Activated naive CD8-positive, alpha-beta T cell (primary cell): ENCODE results near the gene WDR31.
"Not testable (repeated sequence)": the region's sequence is repeated elsewhere in the genome, so short reads cannot be mapped to it uniquely, and the experiment has no call there.

ENCODE experiments used
- H3K27ac Mint-ChIP-seq: one replicate; pipeline ENCODE4 v1.8.0; 2021; ENCODE audit warnings: mixed read lengths
- H3K27me3 Mint-ChIP-seq: one replicate; pipeline ENCODE4 v1.8.0; 2021; ENCODE audit warnings: mixed read lengths
- H3K36me3 Mint-ChIP-seq: one replicate; pipeline ENCODE4 v1.8.0; 2021; ENCODE audit warnings: mixed read lengths
- H3K4me1 Mint-ChIP-seq: one replicate; pipeline ENCODE4 v1.8.0; 2021; ENCODE audit warnings: low read depth, mixed read lengths
- H3K4me3 Mint-ChIP-seq: one replicate; pipeline ENCODE4 v1.8.0; 2021; ENCODE audit warnings: mild to moderate bottlenecking, mixed read lengths
- H3K9me3 Mint-ChIP-seq: one replicate; pipeline ENCODE4 v1.8.0; 2021; ENCODE audit warnings: low read depth, mixed read lengths

Gene WDR31

DNA sequence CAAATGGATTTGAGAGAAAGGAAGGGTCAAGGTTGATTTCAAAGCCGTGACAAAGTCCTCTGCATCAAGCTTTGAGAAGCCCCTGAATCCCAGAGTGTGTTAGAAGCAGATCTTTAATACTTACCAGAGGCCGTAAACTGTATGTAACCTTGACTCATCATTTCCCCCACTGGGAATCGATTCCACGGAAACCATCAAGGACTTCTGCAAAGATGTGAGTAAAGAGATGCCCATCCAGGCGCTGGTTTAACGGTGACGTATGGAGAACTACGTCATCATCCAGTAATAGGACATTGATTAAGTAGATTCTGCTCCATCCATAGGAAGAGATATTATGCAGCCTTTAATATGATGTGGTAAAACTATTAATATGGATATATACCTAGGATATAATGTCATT lies 38.5 kb downstream of the WDR31 start:
- Mint-ChIP-seq H3K9me3 (no peaks in the 10 kb centered on the region), H3K4me3 (no peak overlapping the region), H3K27ac (no peak overlapping the region), H3K27me3 (no peaks in the 10 kb centered on the region), H3K4me1 (no peaks in the 10 kb centered on the region), H3K36me3 (no peaks in the 10 kb centered on the region)

DNA sequence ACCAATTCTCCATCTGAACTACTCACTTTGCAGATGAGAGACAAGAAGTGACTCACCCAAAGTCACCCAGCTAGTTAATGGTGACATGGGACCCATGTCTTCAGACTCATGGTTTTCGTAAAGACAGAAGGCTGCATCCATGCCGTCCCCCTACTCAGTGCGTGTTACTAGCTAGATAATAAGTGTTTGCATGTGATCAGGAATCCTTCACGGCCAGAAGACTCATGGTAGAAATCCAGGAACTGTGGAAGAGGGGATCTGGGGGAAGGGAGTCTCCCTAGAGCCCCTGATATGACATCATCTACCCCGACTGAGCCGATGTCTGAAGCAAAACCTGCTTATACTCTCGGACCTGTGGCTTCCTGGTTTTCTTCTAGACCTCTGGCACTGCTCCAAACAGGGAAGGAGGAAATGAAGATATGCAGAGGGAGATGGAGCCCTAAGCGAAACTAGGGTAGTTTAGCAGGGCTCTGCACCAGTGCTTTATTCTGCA lies 40.2 kb downstream of the WDR31 start:
- Mint-ChIP-seq H3K36me3 (no peaks in the 10 kb centered on the region), H3K4me3 (no peak overlapping the region), H3K4me1 (no peaks in the 10 kb centered on the region), H3K9me3 (no peaks in the 10 kb centered on the region), H3K27me3 (no peaks in the 10 kb centered on the region), H3K27ac (no peak overlapping the region)

DNA sequence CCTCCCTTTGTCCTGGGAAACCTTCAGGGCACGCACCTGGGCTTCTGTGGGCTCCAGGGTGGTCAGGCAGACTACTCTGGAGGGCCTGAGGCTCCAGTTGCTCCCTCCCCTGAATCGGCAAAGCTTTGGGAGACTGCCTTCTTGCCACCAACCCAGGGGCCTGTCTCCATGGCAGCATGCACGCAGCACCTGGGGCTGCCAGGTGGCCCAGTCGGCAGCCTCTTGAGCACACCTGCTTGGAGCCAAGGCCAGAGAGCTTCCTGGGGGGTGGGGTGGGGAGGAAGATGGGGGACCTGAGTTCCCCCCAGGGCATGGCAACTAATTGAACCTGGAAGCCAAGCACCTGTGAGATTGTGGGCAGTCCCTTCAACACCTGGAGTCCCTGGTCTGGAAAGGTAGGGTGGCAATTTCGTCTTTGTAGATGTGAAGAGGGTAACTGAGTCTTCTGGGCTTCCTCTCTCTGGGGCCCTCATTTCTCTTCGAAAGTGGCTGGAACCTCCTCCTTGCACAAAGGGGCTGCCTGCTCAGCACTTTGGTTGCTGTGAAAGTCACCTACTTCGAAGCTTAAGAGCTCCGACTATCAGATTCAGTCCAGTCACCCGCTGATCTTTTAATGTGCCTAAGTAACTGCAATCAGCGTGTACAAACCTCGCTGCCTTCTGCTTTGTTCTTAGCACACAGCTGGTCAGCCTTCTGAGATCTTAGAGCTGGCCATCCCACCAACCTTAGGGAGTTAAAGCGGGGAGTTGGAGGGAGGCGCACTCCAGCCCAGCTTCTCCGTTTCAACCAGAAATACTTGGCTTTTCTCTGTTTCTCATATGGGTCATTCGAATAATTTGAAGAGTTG lies 40.9 kb downstream of the WDR31 start:
- Mint-ChIP-seq H3K4me3 (no peak overlapping the region), H3K4me1 (no peaks in the 10 kb centered on the region), H3K27me3 (no peaks in the 10 kb centered on the region), H3K27ac (no peak overlapping the region), H3K9me3 (no peaks in the 10 kb centered on the region), H3K36me3 (no peaks in the 10 kb centered on the region)

DNA sequence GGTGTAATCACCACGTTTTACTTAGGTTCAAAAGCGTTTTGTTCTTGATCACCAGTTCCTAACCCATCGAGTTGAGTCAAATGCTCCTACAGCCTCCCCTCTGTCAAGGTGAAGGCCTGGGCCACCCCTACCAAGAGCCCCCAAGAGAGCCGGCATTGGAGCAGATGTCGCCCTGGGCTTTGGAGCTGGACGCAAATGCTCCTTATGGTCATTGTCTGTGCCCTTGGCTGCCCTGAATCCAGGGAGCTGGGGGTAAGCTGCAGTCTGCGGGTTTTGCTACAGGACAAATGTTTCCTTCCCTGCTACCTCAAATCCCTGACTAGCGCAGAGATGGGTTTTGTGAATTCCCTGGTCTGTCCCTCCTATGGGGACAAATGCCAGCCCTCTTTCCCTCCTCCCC lies 41.8 kb downstream of the WDR31 start:
- Mint-ChIP-seq H3K4me3 (no peak overlapping the region), H3K27me3 (no peaks in the 10 kb centered on the region), H3K36me3 (no peaks in the 10 kb centered on the region), H3K4me1 (no peaks in the 10 kb centered on the region), H3K27ac (no peak overlapping the region), H3K9me3 (no peaks in the 10 kb centered on the region)

DNA sequence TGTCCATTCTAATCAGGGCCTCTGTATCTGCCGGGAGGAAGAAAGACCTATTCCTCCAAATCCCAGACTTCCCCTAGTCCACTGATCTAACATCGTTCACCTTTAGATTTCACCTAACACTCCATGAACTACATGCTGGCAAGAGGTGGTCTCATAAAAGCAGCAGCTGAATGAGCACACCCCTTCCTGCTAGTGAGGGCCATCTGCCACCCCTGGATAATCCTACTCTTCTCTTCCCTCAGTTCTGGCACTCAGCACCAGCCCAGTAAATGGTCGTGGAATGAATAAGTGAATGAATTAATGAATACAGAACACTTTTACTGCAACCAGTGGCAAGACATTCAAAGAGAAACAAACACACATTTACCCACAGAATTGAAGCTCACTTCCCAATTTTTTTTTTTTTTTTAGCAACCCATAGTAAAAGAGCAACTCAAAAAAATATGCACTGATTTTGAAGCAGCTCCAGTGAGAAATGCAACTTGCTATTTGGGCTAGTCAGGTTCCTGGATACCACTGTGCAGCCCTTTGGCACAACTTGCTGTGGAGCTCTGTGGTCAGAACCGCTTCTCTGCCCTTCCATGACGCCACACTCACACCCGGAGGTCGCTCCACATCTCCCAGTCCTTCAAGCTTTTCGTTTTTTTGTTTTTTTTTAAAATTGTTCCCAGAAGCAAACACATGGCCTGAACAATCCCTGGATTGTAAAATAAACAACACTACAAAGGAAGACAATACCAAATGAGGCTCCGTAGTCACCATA lies 43.1 kb downstream of the WDR31 start:
- Mint-ChIP-seq H3K4me3 (no peak overlapping the region), H3K27me3 (no peaks in the 10 kb centered on the region), H3K27ac (no peak overlapping the region), H3K9me3 (no peaks in the 10 kb centered on the region), H3K4me1 (no peaks in the 10 kb centered on the region), H3K36me3 (no peaks in the 10 kb centered on the region)

DNA sequence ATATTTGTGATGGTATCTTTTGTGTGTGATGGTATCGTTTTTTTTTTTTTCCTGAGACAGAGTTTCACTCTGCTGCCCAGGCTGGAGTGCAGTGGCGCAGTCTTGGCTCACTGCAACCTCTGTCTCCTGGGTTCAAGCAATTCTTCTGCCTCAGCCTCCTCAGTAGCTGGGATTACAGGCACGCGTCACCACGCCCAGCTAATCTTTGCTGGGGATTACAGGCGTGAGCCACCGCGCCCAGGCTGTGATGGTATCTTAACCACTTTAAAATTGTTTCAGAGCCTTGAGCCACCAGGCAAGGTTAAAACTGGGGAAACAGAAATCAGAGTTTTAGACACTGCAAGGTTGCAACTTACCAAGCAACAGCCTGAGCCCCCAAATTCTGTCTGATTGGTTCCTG lies 43.8 kb downstream of the WDR31 start:
- not testable (repeated sequence) for H3K4me3 Mint-ChIP-seq, H3K27me3 Mint-ChIP-seq, H3K36me3 Mint-ChIP-seq, H3K4me1 Mint-ChIP-seq, H3K27ac Mint-ChIP-seq, H3K9me3 Mint-ChIP-seq

DNA sequence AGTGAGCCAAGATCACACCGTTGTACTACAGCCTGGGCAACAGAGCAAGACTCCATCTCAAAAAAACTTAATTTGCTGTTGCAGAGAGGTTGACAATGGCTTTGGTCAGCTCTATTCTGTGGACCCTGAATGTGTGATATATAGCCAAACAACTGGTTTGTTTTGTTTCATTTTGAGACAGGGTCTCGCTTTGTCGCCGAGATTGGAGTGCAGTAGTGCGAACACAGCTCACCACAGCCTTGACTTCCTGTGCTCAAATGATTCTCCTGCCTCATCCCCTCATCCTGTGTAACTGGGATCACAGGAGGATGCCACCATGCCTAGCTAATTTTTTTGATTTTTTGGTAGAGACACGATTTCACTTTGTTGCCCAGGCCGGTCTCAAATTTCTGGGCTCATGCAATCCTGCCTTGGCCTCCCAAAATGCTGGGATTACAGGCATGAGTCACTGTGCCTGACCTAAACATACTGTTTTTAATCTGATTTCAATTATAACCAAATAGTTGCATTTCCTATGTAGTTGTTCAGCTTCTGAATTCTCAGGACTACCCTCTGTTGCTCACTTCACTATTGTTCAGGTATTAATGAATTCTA lies 46.7 kb downstream of the WDR31 start:
- no peaks in the 10 kb centered on the region for H3K4me1 Mint-ChIP-seq
- peaks cover 7% of the 10 kb centered on the region for H3K36me3 Mint-ChIP-seq
- no peak overlapping the region for H3K27ac Mint-ChIP-seq
- H3K9me3 Mint-ChIP-seq, result no peaks in the 10 kb centered on the region
- no peaks in the 10 kb centered on the region for H3K27me3 Mint-ChIP-seq
- no peak overlapping the region for H3K4me3 Mint-ChIP-seq

DNA sequence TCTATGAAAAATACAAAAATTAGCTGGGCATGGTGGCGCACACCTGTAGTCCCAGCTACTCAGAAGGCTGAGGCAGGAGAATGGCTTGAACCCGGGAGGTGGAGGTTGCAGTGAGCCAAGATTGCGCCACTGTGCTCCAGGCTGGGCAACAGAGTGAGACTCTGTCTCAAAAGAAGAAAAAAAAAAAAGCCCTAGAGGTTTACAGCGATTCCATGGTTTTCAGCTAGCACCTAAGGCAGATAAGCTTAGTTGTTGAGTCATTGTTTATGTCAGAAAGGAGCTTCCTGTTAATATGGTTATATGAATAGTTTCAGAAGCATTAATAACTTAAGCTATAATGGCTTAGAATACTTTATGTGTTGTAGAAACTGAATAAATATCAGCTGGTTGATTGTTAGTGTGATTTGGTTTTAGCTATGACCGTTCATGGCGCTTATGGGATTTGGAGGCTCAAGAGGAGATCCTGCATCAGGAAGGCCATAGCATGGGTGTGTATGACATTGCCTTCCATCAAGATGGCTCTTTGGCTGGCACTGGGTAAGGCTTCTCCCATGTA lies 49.9 kb downstream of the WDR31 start:
- H3K4me3 Mint-ChIP-seq, result no peak overlapping the region
- no peaks in the 10 kb centered on the region for H3K9me3 Mint-ChIP-seq
- H3K36me3 Mint-ChIP-seq, result peaks cover 10% of the 10 kb centered on the region
- H3K4me1 Mint-ChIP-seq, result no peaks in the 10 kb centered on the region
- H3K27me3 Mint-ChIP-seq, result no peaks in the 10 kb centered on the region
- H3K27ac Mint-ChIP-seq, result peak overlapping the region; percentile 10

DNA sequence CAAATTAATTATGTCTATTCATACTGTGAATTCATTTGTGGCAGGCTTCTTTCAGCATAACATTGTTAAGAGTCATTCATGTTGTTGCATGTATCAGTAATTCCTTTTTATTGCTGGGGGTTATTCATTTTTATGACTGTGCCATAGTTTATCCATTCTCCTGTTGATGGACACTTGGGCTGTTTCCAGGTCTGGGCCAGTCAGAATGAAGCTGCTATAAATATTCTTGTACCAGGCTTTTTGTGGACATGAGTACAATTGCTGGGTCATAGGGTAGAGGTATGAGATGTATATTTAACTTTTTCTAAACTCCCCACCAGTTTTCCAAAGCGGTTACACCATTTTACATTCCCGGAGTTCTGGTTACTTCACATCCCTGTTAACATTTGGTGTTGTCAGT lies 51.0 kb downstream of the WDR31 start:
- no peaks in the 10 kb centered on the region for H3K27me3 Mint-ChIP-seq
- peaks cover 14% of the 10 kb centered on the region for H3K36me3 Mint-ChIP-seq
- H3K4me3 Mint-ChIP-seq, result no peak overlapping the region
- no peaks in the 10 kb centered on the region for H3K4me1 Mint-ChIP-seq
- no peaks in the 10 kb centered on the region for H3K9me3 Mint-ChIP-seq
- peak overlapping the region; percentile 77 for H3K27ac Mint-ChIP-seq

DNA sequence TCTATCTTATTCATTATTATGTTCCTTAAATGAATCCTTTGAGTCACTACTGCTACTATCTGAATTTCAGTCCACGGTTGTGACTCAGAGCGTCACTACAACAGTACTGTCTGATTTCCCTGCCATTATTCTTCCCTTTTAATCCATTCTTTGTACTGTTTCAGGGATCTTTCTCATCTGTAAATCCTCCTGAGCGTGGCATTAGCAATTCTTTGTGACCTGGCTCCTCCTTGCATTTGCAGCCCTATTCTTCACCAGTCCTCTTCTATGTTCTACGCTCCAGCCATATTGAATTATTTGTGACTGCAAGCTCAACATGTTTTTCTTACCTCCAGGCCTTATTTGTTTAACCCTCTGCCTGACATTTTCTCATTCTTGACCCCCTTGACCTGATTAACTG lies 58.7 kb downstream of the WDR31 start:
- H3K36me3 Mint-ChIP-seq, result peaks cover 27% of the 10 kb centered on the region

DNA sequence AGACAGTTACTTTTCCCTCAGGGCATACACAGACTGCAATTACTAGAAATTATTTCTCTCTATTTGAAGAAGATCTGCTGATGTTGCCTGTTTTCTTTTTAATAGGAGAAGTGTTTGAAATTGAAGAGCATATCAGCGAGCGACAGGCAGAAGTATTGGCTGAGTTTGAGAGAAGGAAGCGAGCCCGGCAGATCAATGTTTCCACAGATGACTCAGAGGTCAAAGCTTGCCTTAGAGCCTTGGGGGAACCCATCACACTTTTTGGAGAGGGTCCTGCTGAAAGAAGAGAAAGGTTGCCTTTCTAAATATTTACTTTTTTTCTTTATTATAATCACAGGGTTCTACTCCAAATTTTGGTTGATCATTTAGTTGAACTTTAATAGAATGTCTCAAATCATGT lies 61.2 kb downstream of the WDR31 start:
- Mint-ChIP-seq H3K4me3 (peak overlapping the region; percentile 33), H3K27ac (peak overlapping the region; percentile 3), H3K36me3 (peaks cover 23% of the 10 kb centered on the region), H3K9me3 (no peaks in the 10 kb centered on the region), H3K4me1 (peaks cover 32% of the 10 kb centered on the region), H3K27me3 (no peaks in the 10 kb centered on the region)

More for the DNA sequence above, 58.7 kb downstream of the WDR31 start:
- peak overlapping the region; percentile 29 for H3K27ac Mint-ChIP-seq
- H3K4me1 Mint-ChIP-seq, result peaks cover 26% of the 10 kb centered on the region
- no peak overlapping the region for H3K4me3 Mint-ChIP-seq
- no peaks in the 10 kb centered on the region for H3K9me3 Mint-ChIP-seq
- no peaks in the 10 kb centered on the region for H3K27me3 Mint-ChIP-seq

DNA sequence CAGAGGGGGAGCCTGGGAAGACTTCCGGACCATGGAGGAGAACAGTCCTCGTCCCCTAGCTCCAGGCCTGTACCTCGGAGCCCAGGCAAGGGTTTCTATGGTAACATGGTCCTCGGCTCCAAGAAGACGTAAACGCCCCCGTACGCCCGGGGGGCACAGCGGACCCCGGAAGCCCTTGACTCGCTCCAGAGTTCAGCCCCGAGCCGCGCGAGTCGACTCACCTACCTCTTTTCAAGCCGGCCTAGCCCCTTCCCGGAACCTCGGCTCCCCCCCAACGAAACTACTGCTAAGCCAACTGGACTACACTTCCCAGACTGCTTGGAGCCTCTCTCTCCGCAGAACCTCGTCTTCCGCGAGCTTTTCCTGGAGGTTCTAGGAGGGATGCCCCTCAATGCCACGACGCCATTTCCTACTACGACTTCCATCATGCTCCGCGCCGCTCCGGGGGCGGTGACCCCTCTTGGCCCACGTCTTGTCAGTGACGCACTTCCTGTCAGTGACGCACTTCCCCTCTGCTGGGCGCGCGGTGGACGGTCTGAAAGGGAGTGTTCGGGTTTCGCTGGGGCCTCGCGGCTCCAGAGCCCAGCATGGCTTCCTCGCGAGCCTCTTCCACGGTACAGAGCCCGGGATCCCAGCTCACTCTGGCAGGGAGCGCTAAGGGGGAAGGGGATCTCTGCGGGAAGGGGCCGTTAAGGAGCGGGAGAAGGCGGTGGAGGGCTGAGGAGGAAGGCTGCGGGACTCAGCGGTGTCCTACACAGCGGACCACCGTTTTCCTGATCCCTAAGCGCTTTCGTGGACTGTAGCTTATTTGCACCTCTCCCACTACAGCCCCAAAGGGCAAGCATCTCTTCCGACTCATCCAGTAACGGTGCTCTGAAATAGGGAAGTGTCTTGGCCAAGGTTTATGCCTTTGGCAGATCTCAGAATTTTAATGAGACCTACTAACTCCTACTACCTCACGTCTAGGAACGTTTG lies 64.6 kb downstream of the WDR31 start, which contains the start of the genes CDC26 and PRPF4:
Gene CDC26 (minus strand): TSS at position 416 of the 975 bp plus-strand sequence. CDS start 3,065 bp downstream, outside the sequence.
Gene PRPF4 (plus strand): TSS at position 502 of the 975 bp plus-strand sequence. CDS start 86 bp downstream, at position 588.
- H3K27ac Mint-ChIP-seq, result no peak within 1 kb of the TSS
- no peak within 1 kb of the TSS for H3K4me3 Mint-ChIP-seq
- H3K36me3 Mint-ChIP-seq, result peaks cover 15% of the 10 kb centered on the region
- H3K27me3 Mint-ChIP-seq, result no peaks in the 10 kb centered on the region
- peaks cover 32% of the 10 kb centered on the region for H3K4me1 Mint-ChIP-seq
- H3K9me3 Mint-ChIP-seq, result no peaks in the 10 kb centered on the region

DNA sequence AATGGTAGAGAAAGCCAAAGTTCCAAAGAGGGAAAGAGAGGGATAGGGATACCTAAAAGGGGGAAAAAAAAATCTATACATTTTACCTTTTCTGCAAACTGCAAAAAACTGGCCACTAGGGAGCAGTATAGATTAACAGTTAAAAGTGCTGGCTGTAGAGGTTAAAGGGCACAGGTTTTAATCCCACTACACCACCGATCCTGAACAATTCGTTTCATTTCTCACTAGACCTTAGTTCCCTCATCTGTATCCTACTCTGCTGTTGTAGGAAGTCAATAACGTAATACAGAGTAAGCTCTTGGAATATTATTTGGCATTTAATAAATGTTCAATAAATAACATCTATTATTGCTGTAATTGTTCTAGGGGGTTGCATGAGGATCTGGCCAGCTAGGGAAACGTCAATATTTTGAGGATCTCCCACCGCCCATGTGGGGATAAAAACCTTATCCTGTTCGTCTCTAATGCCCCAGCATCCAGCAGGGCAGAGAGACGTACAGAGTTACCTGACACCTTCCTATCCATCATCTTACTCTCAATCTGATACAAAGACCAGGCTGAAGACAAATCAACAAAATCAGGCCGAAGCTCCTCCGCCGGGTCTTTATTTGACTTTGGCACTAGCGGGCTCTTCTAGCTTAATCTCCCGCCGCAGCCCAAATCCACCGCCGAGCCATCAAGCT lies 65.5 kb downstream of the WDR31 start:
- H3K4me1 Mint-ChIP-seq, result peaks cover 31% of the 10 kb centered on the region
- peaks cover 9% of the 10 kb centered on the region for H3K36me3 Mint-ChIP-seq
- no peak overlapping the region for H3K27ac Mint-ChIP-seq
- no peaks in the 10 kb centered on the region for H3K9me3 Mint-ChIP-seq
- no peaks in the 10 kb centered on the region for H3K27me3 Mint-ChIP-seq
- no peak overlapping the region for H3K4me3 Mint-ChIP-seq
